ENCODE results near the gene DPP4. TPM values are rescaled to one million over a fixed set of nuclear protein-coding genes. Genes with fewer than 3 reads are reported as not detected.

The DPP4 gene
- total and polyA plus RNA-seq, 2 experiments from 2014 or later: 1.5 to 2.8 TPM

DNA sequence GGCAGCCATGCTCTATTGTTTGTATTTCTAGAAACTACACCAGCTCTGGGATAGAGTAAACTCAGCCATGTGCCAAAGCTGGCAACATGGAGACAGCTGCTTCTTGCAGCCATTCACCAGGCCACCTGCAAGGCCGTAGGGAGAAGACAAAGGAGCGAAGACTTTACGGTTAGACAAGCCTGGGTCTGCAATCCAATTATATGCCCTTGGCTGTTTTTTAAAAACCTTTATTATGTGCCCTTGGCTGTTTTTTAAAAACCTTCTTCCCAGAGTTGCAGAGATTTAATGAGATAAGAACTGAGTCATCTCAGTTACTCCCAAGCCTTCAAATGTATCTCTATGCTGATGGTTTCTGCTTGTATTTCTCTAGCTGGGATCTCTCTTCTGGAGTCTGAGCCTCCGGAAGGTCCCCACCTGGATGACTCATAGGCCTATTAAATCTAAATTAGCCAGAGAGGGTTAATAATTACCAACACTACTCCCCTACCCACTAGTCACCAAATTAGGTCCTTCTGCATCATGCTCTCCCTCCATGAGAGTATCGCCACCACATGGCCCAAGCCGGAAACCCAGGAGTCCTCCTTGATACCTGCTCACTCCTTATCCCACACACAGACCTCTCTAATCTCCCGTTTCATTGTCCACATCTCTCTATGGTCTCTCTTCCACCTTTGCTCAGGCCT lies 17.5 kb upstream of the DPP4 start:
- no peak overlapping the region for H3K4me3 Mint-ChIP-seq
- ATAC-seq: peak; percentile 98
- H3K27ac Mint-ChIP-seq: no peak overlapping the region
- Histone ChIP-seq H2AFZ (peak overlapping the region; percentile 81; the same call in 1 of the 2 replicates), H3K36me3 (ENCODE audit: insufficient read depth) (no peaks in the 10 kb centered on the region), H3K4me2 (no peak overlapping the region), H3K27ac (ENCODE audit: low read depth) (no peak overlapping the region), H3K79me2 (replicated peaks; ENCODE audit: insufficient read depth) (no peaks in the 10 kb centered on the region), H3K4me3 (no peak overlapping the region), H3K27me3 (ENCODE audit: insufficient read depth) (no peaks in the 10 kb centered on the region), H3F3A (replicated peaks; ENCODE audit: low read depth) (no peaks in the 10 kb centered on the region), H3K4me1 (ENCODE audit: insufficient read depth) (no peaks in the 10 kb centered on the region), H3K9me2 (ENCODE audit: insufficient read depth) (no peaks in the 10 kb centered on the region), H4K20me1 (replicated peaks; ENCODE audit: insufficient read depth) (no peaks in the 10 kb centered on the region)
- no peaks in the 10 kb centered on the region for H3K27me3 Mint-ChIP-seq (ENCODE audit: insufficient read depth, low read depth, poor library complexity)
- TF ChIP-seq NANOG (IDR thresholded peaks at IDR 0.05; ENCODE audit: borderline replicate concordance): no peak
- TF ChIP-seq ZNF331 (CRISPR knock-in tag; IDR thresholded peaks at IDR 0.05; ENCODE audit: low read depth): no peak
- no peak for TF ChIP-seq ZNF114 (CRISPR knock-in tag; IDR thresholded peaks at IDR 0.05)
- TF ChIP-seq, protein P1, sequence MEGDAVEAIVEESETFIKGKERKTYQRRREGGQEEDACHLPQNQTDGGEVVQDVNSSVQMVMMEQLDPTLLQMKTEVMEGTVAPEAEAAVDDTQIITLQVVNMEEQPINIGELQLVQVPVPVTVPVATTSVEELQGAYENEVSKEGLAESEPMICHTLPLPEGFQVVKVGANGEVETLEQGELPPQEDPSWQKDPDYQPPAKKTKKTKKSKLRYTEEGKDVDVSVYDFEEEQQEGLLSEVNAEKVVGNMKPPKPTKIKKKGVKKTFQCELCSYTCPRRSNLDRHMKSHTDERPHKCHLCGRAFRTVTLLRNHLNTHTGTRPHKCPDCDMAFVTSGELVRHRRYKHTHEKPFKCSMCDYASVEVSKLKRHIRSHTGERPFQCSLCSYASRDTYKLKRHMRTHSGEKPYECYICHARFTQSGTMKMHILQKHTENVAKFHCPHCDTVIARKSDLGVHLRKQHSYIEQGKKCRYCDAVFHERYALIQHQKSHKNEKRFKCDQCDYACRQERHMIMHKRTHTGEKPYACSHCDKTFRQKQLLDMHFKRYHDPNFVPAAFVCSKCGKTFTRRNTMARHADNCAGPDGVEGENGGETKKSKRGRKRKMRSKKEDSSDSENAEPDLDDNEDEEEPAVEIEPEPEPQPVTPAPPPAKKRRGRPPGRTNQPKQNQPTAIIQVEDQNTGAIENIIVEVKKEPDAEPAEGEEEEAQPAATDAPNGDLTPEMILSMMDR (conservative IDR thresholded peaks at IDR 0.05; ENCODE audit: low read depth in 2 of 2): peak; percentile 43 to 82
- H3K36me3 Mint-ChIP-seq (ENCODE audit: low read depth): no peaks in the 10 kb centered on the region
- peak; percentile 64 for DNase-seq (ENCODE audit: low spot score)
- H3K4me1 Mint-ChIP-seq: no peaks in the 10 kb centered on the region
- H3K9me3 Mint-ChIP-seq: no peaks in the 10 kb centered on the region

DNA sequence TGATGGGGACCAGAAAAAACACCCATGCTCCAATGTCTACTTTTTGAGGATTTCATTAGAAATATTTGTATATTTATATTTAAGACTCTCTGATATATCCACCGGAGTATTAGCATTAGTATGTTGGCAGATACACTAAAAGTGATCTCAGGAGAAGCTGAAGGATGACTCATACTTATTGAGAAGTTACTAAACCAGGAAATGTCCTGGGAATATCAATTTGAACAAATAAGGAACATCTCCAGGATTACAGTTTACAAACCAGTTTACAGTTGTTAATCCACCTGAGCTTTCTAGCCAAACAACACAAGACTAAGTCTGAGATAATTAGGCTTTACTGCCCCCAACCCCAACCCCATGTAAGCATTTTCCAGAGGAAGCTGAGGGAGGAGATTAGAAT lies 16.1 kb upstream of the DPP4 start:
- Histone ChIP-seq H3K4me2 (no peak overlapping the region), H2AFZ (no peak overlapping the region), H3K27me3 (ENCODE audit: insufficient read depth) (no peaks in the 10 kb centered on the region), H4K20me1 (replicated peaks; ENCODE audit: insufficient read depth) (no peaks in the 10 kb centered on the region), H3F3A (replicated peaks; ENCODE audit: low read depth) (no peaks in the 10 kb centered on the region), H3K36me3 (ENCODE audit: insufficient read depth) (no peaks in the 10 kb centered on the region), H3K27ac (ENCODE audit: low read depth) (no peak overlapping the region), H3K79me2 (replicated peaks; ENCODE audit: insufficient read depth) (no peaks in the 10 kb centered on the region), H3K4me3 (no peak overlapping the region), H3K4me1 (ENCODE audit: insufficient read depth) (no peaks in the 10 kb centered on the region), H3K9me2 (ENCODE audit: insufficient read depth) (no peaks in the 10 kb centered on the region)
- Mint-ChIP-seq H3K27me3 (ENCODE audit: insufficient read depth, low read depth, poor library complexity) (no peaks in the 10 kb centered on the region), H3K36me3 (ENCODE audit: low read depth) (no peaks in the 10 kb centered on the region), H3K4me1 (no peaks in the 10 kb centered on the region), H3K4me3 (no peak overlapping the region), H3K27ac (no peak overlapping the region), H3K9me3 (no peaks in the 10 kb centered on the region)
- DNase-seq (ENCODE audit: low spot score) (no peak), ATAC-seq (no peak)
- TF ChIP-seq, protein P2, sequence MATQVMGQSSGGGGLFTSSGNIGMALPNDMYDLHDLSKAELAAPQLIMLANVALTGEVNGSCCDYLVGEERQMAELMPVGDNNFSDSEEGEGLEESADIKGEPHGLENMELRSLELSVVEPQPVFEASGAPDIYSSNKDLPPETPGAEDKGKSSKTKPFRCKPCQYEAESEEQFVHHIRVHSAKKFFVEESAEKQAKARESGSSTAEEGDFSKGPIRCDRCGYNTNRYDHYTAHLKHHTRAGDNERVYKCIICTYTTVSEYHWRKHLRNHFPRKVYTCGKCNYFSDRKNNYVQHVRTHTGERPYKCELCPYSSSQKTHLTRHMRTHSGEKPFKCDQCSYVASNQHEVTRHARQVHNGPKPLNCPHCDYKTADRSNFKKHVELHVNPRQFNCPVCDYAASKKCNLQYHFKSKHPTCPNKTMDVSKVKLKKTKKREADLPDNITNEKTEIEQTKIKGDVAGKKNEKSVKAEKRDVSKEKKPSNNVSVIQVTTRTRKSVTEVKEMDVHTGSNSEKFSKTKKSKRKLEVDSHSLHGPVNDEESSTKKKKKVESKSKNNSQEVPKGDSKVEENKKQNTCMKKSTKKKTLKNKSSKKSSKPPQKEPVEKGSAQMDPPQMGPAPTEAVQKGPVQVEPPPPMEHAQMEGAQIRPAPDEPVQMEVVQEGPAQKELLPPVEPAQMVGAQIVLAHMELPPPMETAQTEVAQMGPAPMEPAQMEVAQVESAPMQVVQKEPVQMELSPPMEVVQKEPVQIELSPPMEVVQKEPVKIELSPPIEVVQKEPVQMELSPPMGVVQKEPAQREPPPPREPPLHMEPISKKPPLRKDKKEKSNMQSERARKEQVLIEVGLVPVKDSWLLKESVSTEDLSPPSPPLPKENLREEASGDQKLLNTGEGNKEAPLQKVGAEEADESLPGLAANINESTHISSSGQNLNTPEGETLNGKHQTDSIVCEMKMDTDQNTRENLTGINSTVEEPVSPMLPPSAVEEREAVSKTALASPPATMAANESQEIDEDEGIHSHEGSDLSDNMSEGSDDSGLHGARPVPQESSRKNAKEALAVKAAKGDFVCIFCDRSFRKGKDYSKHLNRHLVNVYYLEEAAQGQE (IDR thresholded peaks at IDR 0.05; ENCODE audit: unreplicated experiment): no peak
- TF ChIP-seq, protein P3, sequence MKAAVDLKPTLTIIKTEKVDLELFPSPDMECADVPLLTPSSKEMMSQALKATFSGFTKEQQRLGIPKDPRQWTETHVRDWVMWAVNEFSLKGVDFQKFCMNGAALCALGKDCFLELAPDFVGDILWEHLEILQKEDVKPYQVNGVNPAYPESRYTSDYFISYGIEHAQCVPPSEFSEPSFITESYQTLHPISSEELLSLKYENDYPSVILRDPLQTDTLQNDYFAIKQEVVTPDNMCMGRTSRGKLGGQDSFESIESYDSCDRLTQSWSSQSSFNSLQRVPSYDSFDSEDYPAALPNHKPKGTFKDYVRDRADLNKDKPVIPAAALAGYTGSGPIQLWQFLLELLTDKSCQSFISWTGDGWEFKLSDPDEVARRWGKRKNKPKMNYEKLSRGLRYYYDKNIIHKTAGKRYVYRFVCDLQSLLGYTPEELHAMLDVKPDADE (IDR thresholded peaks at IDR 0.05): no peak
- no peak for TF ChIP-seq EZH2 (IDR thresholded peaks at IDR 0.05; ENCODE audit: low read depth, unreplicated experiment)
- TF ChIP-seq POLR2AphosphoS5 (IDR thresholded peaks at IDR 0.05; ENCODE audit: low read depth): no peak
- no peak for TF ChIP-seq ZNF114 (CRISPR knock-in tag; IDR thresholded peaks at IDR 0.05)
- no peak for TF ChIP-seq NANOG (IDR thresholded peaks at IDR 0.05; ENCODE audit: borderline replicate concordance)
- TF ChIP-seq STAT1 (IDR thresholded peaks at IDR 0.05; ENCODE audit: unreplicated experiment): no peak
- no peak for TF ChIP-seq EZH2phosphoT487 (IDR thresholded peaks at IDR 0.05; ENCODE audit: unreplicated experiment)
- no peak for TF ChIP-seq ZNF331 (CRISPR knock-in tag; IDR thresholded peaks at IDR 0.05; ENCODE audit: low read depth)

Data from GM23338 (cell line).